Ovary (tissue), 9 donors: Measurements from ENCODE around the gene TXNDC16. TPM values are rescaled to one million over a fixed set of nuclear protein-coding genes. Genes with fewer than 3 reads are reported as not detected.

Experiments used
- DNase-seq, 5 donors: peaks; one replicate each; pipeline ENCODE4 v3.0.0-alpha.2; 2019 to 2020
- H3K27ac ChIP-seq, 2 donors: fragments of 200-600 bp; one replicate each; pipeline versions ENCODE4 v1.5.1 to v1.8.0; 2019 to 2022
- H3K27me3 ChIP-seq: fragments of 200-600 bp; one replicate; pipeline ENCODE4 v1.8.0; 2022
- H3K36me3 ChIP-seq: fragments of 200-600 bp; sonication (generic); one replicate; pipeline ENCODE4 v1.5.1; 2019
- H3K4me1 ChIP-seq: one replicate; pipeline ENCODE4 v1.8.1; 2013; ENCODE audit warnings: mild to moderate bottlenecking, moderate library complexity; ENCODE audit not compliant: insufficient read depth
- H3K4me3 ChIP-seq: fragments of 200-600 bp; sonication (generic); one replicate; pipeline ENCODE4 v1.5.1; 2017
- H3K9me3 ChIP-seq, 2 donors: fragments of 200-600 bp in 1 of 2; sonication (generic) in 1 of 2; one replicate each; pipeline versions ENCODE4 v1.5.1 to v1.8.1; 2013 to 2019; ENCODE audit warnings: mild to moderate bottlenecking in 1 of 2, moderate library complexity in 1 of 2
- CTCF ChIP-seq, 3 donors: fragments of 450-650 bp in 2 of 3; fragments of 200-600 bp in 1 of 3; IDR thresholded peaks; one replicate each; pipeline versions ENCODE4 v1.5.1 to v1.8.0; 2016 to 2022; ENCODE audit warnings: antibody characterized with exemption in 3 of 3, mild to moderate bottlenecking in 1 of 3
- EP300 ChIP-seq: sonication (generic); formaldehyde crosslinking; IDR thresholded peaks from one replicate; pipeline ENCODE4 v1.6.1; 2017; ENCODE audit warnings: antibody characterized with exemption
- POLR2A ChIP-seq: fragments of 450-650 bp; IDR thresholded peaks from one replicate; pipeline ENCODE4 v1.6.1; 2017; ENCODE audit warnings: antibody characterized with exemption, mild to moderate bottlenecking, moderate library complexity
- WGBS, 3 donors: extraction: QIAGEN DNeasy Blood & Tissue Kit in 1 of 3; methylation state at CpG; one replicate each; pipeline versions ENCODE4 v1.1.5 to v1.1.7; 2013 to 2017; 5-methylcytosine and 5-hydroxymethylcytosine counted together
- intact Hi-C, 4 donors: fragments of 100-400 bp; cut with DNase I; formaldehyde crosslinking; loops; one replicate each; pipeline versions ENCODE4 v1.11.0 to v1.15.1; 2022 to 2023
- polyA plus RNA-seq, 2 donors: library from polyadenylated mRNA; stranded (reverse); fragments of 200-250 nt in 1 of 2; fragments of 350-450 nt in 1 of 2; fragmentation: Illumina TruSeq in 1 of 2; extraction: RNeasy Lipid Tissue Mini Kit (QIAGEN cat#74804) in 1 of 2; gene quantifications; one replicate each; pipeline ENCODE4 v1.2.3, GENCODE V29; 2013 to 2014
- total RNA-seq, 7 donors: library from RNA; depleted of rRNA in 2 of 7; stranded (reverse); fragments of >200 nt in 2 of 7; fragmentation: NEBNext Ultra II Directional in 3 of 7; extraction: Animal tissue kit (Norgen Biotek cat#: 25700) in 3 of 7; gene quantifications; one replicate each; pipeline versions ENCODE4 v1.1.0 to v1.2.4, GENCODE V29; 2016 to 2023
- donor health status: DM: no; HTN: no; CAD: no; lungs with moderate emphysema.
- donor health status: DM: no; HTN: no; CAD: no.
- donor health status: Bipolar disorder and iron deficiency.
- donor health status: DM: yes; HTN: yes; CAD: no.
- donor health status: DM: no; HTN: no; CAD: no.
- donor health status: DM: yes; HTN: yes; CAD: no.

Gene TXNDC16
- total and polyA plus RNA-seq, 9 donors = 7.8 to 20.0 (median 11.7) TPM

GRCh38 chr14:52546318-52546670, 6.0 kb downstream of the TXNDC16 start:
- Histone ChIP-seq H3K9me3 (no peaks in the 10 kb centered on the region), H3K27me3 (no peaks in the 10 kb centered on the region), H3K4me1 (peaks cover 7% of the 10 kb centered on the region), H3K4me3 (no peak overlapping the region), H3K36me3 (no peaks in the 10 kb centered on the region), H3K27ac (no peak overlapping the region)
- TF ChIP-seq CTCF (IDR thresholded peaks at IDR 0.05) (no peak), EP300 (no peak), POLR2A (no peak)
- WGBS, 3 donors = 85 to 88% (median 86%) methylated on average over 4 of the region's 4 CpGs
- intact Hi-C loops = no loop called here
- no peak for DNase-seq

- H3K27ac ChIP-seq = no peak overlapping the region
- 43 to 49% (median 46%) methylated on average over 7 of the region's 7 CpGs for WGBS, 3 donors
- no peak for TF ChIP-seq EP300
- no peak overlapping the region for H3K4me3 ChIP-seq
- intact Hi-C loops = no loop called here
- no peak for DNase-seq
- H3K36me3 ChIP-seq = no peaks in the 10 kb centered on the region
- peaks cover 7% of the 10 kb centered on the region for H3K4me1 ChIP-seq
- H3K27me3 ChIP-seq = no peaks in the 10 kb centered on the region
- no peaks in the 10 kb centered on the region for H3K9me3 ChIP-seq
These were observed 6.6 kb downstream of the TXNDC16 start for GRCh38 chr14:52545584-52546317.

- no peak overlapping the region for H3K27ac ChIP-seq
- no peaks in the 10 kb centered on the region for H3K27me3 ChIP-seq
- H3K9me3 ChIP-seq = no peaks in the 10 kb centered on the region
- TF ChIP-seq CTCF (IDR thresholded peaks at IDR 0.05) (no peak), POLR2A (no peak), EP300 (no peak)
- WGBS, 3 donors = 77 to 84% (median 77%) methylated on average over 2 of the region's 2 CpGs
- H3K36me3 ChIP-seq = no peaks in the 10 kb centered on the region
- no peak overlapping the region for H3K4me3 ChIP-seq
- intact Hi-C loops = no loop called here
- no peaks in the 10 kb centered on the region for H3K4me1 ChIP-seq
- no peak for DNase-seq
These were observed 13.7 kb downstream of the TXNDC16 start for GRCh38 chr14:52538623-52539022.

GRCh38 chr14:52536269-52536668, 16.0 kb downstream of the TXNDC16 start:
- Histone ChIP-seq H3K4me1 (no peaks in the 10 kb centered on the region), H3K27me3 (no peaks in the 10 kb centered on the region), H3K4me3 (no peak overlapping the region), H3K9me3 (no peaks in the 10 kb centered on the region), H3K36me3 (no peaks in the 10 kb centered on the region), H3K27ac (no peak overlapping the region)
- WGBS, 3 donors = 86 to 93% (median 88%) methylated on average over 3 of the region's 3 CpGs
- intact Hi-C loops = no loop called here
- TF ChIP-seq CTCF (IDR thresholded peaks at IDR 0.05) = no peak
- TF ChIP-seq EP300 = no peak
- TF ChIP-seq POLR2A = no peak
- DNase-seq = no peak

GRCh38 chr14:52531481-52531880, 20.8 kb downstream of the TXNDC16 start:
- H3K4me1 ChIP-seq = no peaks in the 10 kb centered on the region
- H3K27ac ChIP-seq = no peak overlapping the region
- TF ChIP-seq EP300 (no peak), CTCF (IDR thresholded peaks at IDR 0.05) (no peak), POLR2A (no peak)
- intact Hi-C loops = no loop called here
- no peak overlapping the region for H3K4me3 ChIP-seq
- no peaks in the 10 kb centered on the region for H3K27me3 ChIP-seq
- H3K9me3 ChIP-seq = no peaks in the 10 kb centered on the region
- no peak for DNase-seq
- no peaks in the 10 kb centered on the region for H3K36me3 ChIP-seq
